Nucleus accumbens (tissue), 56 donors: ENCODE data around the gene CD163.
"Not testable (repeated sequence)": the region's sequence is repeated elsewhere in the genome, so short reads cannot be mapped to it uniquely, and the experiment has no call there.

ENCODE experiments used
- DNase-seq, 56 donors: peaks; one replicate each; lab custom pipeline; 2025; lab: John Stamatoyannopoulos, UW

The CD163 gene

DNA sequence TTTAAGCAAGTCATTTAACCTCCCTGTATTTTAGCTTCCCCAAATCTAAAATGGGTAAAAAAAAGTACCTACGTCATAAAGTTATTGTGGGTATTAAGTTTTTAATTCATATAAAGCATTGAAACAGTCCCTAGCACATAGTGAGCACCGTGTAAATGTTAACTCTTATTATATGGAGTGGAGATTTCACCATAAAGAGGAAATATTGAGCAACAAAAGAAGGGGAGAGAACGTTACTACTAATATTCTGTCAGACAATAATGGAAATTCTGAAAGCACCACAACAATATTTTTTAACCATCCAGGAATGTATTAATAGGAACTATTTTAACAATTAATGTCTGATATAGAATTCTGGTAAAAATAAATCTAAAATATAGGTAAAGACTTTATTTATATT, 51.8 kb downstream of the CD163 start:
- no peak for DNase-seq

GRCh38 chr12:7450667-7451066, 52.9 kb downstream of the CD163 start:
- DNase-seq = no peak

DNA sequence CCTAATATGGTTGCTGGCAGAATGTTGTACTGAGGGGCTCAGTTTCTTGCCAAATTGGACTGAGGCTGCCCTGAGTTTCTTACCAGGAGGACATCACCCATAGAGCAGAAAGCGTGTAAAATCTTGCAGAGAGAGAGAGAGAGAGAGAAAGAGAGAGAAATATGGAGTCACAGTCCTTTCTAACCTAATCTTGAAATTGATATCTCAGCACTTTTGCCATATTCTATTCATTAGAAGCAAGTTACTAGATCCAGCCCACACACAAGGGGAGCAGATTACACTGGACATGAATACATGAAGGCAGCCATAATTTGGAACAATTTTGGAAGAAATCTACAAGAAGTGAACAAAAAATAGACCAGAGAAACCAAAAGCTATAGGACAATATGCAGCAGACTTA, 55.5 kb downstream of the CD163 start:
- no peak for DNase-seq

- DNase-seq = no peak
These were observed 59.0 kb downstream of the CD163 start for GRCh38 chr12:7444537-7444936.

GRCh38 chr12:7444076-7444475, 59.5 kb downstream of the CD163 start, which contains the start of gene CD163L1:
Gene CD163L1 (minus strand): TSS chr12:7444153. CDS start chr12:7444127, 26 bp downstream.
- DNase-seq = no peak

DNA sequence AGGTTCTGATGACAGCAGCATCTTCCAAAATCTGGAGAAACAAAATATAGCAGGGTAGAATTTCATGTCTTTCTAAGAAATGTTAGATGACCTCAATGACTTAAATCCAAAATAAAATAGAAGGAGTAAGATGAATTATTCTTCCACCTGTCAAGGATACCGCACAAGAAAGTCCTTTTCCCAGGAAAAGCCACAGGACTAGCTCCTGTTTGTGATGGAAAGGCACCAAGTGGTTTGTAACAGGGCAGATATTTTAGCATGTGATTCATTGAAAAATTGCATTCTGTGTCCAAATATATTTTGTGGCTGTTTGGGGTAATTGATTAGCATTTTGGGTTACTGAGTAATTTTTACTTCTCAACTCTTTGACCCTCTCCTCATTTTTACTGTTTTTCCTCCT, 62.4 kb downstream of the CD163 start:
- no peak for DNase-seq

- peak in 2 of 56 donors; percentile 2 to 6 for DNase-seq
These were observed 63.7 kb downstream of the CD163 start for GRCh38 chr12:7439579-7440505.

DNA sequence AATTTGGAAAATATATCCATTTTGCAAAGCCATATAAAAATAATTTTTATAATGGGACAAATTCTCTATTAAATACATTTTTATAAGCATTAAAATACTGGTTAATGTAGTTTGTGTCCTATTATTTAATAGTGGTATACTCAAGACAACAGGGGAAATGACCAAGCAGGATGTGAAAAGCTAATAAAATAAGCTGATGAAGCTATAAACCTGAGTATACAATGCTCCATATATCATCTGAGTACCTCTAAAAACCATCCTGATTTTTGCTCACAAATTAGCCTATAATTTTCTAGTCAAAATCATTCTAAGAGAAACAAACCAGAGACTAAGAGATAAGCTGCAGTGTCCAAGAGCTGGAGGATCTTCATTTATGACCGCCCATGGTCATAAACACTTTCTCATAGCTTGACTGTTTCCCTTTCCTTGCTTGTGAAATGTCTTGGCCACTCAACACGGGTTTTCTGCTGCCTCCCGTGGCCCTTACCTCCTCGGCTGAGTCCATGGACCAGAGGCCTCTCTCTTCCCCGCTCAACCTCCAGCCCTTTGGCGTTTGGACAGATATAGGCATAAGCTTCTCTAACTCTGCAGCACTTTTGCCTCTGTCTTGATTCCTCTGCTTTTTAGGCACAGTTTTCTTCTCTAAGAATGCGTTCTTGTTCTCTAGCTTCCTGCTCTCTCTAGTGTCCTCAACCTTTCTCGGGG, 65.1 kb downstream of the CD163 start:
- not testable (repeated sequence) for DNase-seq

DNA sequence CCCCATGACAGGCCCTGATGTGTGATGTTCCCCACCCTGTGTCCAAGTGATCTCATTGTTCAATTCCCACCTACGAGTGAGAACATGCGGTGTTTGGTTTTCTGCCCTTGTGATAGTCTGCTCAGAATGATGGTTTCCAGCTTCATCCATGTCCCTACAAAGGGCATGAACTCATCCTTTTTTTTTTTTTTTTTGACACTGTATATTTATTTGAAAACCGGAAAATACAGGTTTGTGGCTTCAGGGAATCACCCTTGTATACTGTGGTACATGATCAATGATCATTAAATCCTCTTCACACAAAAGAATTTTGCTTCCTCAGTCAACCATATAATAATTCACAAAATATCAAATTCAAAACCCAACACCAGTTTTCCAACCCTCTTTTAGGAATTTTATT, 66.1 kb downstream of the CD163 start:
- DNase-seq = not testable (repeated sequence)

- DNase-seq = no peak
These were observed 68.9 kb downstream of the CD163 start for GRCh38 chr12:7434670-7435069.

- no peak for DNase-seq
These were observed 70.2 kb downstream of the CD163 start for GRCh38 chr12:7433276-7433822.

DNA sequence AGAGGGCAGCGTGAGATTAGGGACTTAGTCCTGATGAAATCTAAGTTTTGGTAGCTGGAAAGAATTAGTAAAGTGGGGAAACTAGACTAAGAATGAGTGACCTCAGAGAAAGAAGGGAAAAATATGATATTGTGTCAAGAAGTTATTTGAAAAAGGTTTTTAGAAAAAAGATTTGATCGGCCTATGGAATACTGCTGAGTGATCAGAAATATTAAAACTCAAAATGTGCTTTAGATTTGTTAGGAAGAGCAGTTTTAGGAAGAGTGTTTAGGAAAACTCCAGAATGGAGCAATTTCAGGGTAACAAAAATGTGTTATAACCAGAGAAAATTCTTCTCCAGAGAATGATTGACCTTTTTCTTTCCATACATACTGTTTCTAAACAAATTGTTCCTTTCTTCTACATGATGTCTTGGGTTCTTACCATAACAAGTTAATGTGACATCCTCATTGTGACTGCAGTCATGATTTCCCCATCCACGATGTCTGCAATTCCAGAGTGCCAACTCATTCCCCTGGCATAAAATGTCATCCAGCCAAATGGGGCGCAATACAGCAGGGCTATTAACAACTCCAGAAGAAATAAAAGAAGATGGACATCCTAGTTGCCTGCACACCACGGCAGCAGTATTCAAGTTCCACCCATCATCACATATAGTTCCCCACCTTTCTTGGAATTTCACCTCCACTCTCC, 71.4 kb downstream of the CD163 start:
- no peak for DNase-seq
